GM03348 (cell line): ENCODE results near the gene MPG.

Experiments used
- DNase-seq: peaks from one replicate; pipeline ENCODE4 v3.0.0; 2012; ENCODE audit warnings: low spot score

Gene MPG

DNA sequence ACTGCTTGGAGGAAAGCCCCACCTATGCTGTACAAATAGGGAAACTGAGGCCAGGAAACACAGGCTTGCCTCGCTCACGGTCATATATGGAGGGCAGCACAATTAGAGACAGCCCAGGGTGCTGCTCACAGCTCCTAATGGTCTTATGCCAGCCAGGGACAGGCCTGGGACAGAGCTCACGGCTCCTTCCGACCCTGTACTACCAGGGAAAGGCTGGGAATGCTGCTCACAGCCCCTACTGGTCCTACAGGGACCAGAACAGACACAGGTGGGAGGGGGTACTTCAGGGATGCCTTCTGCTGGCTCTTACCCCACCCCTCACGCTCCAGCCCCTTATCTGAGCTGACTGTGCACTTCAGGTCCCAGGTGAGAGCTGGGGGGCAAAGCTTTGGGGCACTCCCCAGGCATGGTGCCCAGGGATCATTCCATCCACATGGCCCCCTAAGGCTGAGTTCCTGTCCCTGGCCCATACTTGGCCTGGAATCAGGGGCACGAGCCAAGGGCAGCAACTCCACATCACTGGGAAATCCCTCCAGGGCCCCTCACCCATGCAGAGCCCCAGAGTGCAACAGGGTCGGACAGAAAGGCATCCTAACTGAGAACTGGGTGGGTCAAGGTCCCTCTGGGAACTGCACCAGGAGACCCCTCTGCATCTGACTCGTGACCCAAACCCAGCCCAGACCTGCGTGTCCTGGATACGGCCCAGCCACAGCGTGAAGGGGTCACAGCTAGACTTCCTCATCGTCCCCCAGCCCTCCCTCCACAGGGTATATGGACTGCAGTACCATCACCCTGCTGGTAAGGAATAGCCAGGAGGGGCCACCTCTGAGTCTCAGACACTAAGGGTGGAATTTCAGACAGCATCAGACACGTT, 11.5 kb upstream of the MPG start:
- DNase-seq, result no peak

DNA sequence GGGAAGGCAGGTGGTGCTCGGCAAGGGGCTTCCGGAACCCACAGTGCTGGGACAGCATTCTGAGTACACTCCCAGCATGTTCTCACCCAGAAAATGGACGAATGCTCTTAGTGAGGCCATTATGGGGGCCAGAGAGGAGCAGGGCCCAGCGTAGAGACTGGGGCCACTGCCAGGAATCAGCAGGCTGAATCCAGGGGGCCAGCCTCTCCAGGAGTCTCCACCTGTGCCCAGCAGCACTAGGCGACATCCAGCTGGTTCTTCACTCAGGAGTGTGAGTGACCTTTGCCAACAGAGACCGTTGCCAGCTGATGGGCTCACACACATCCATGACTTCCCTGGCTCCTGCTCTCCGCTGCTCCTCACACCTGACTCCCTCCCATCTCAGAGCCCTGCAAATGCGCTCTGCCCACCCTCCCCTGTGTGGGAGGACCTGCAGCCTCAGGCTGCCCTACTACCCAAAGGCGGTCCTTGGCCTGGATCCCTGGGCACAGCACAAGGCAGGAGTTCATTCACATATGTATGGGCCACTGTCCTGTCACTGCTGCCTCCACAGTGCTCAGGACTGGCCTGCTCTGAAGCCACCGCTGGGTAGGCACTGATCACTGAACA, 10.7 kb upstream of the MPG start:
- DNase-seq, result no peak

DNA sequence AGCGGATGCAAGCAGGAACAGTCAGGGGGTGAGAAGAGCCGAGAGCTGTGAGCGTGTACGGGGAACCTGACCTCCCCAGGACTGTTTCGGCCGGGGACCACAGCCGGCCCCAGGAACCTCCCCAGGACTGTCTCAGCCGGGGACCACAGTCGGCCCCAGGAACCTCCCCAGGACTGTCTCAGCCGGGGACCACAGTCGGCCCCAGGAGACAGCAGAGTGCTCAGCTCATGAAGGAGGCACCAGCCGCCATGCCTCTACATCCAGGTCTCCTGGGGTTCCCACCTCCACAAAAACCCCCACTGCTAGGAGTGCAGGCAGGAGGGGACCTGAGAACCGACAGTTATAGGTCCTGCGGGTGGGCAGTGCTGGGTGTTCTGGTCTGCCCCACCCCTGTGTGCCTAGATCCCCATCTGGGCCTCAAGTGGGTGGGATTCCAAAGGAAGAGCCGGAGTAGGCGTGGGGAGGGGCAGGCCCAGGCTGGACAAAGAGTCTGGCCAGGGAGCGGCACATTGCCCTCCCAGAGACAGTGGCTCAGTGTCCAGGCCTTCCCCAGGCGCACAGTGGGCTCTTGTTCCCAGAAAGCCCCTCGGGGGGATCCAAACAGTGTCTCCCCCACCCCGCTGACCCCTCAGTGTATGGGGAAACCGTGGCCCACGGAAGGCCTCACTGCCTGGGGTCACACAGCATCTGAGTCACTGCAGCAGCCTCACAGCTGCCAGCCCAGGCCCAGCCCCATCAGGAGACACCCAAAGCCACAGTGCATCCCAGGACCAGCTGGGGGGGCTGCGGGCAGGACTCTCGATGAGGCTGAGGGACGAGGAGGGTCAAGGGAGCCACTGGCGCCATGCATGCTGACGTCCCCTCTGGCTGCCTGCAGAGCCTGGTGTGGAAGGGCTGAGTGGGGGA, 9.9 kb upstream of the MPG start:
- DNase-seq, result no peak

DNA sequence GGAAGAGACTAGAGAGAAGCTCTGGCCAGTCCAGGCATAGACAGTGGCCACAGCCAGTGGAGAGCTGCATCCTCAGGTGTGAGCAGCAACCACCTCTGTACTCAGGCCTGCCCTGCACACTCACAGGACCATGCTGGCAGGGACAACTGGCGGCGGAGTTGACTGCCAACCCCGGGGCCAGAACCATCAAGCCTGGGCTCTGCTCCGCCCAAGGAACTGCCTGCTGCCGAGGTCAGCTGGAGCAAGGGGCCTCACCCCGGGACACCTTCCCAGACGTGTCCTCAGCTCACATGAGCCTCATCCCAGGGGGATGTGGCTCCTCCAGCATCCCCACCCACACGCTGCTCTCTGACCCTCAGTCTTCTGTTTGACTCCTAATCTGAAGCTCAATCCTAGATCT, 8.8 kb upstream of the MPG start:
- no peak for DNase-seq

DNA sequence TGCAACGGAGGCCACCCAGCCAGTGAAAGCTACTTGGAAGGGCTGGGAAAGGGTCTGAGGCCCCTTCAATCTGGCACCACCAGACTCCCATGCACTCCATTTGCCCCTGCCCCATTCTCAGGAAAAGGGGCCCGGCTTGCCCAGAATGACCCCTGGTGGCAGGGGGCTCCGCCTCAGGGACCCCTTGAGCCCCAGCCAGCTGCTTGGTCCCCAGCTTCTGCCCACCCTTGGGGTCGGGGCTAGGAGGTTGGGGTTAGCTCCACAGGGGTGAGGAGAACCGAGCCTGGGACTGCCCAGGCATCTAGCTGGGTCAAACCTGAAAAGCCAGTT, 6.8 kb upstream of the MPG start:
- DNase-seq, result no peak

GRCh38 chr16:71540-72401, 6.3 kb upstream of the MPG start:
- peak; percentile 88 for DNase-seq

DNA sequence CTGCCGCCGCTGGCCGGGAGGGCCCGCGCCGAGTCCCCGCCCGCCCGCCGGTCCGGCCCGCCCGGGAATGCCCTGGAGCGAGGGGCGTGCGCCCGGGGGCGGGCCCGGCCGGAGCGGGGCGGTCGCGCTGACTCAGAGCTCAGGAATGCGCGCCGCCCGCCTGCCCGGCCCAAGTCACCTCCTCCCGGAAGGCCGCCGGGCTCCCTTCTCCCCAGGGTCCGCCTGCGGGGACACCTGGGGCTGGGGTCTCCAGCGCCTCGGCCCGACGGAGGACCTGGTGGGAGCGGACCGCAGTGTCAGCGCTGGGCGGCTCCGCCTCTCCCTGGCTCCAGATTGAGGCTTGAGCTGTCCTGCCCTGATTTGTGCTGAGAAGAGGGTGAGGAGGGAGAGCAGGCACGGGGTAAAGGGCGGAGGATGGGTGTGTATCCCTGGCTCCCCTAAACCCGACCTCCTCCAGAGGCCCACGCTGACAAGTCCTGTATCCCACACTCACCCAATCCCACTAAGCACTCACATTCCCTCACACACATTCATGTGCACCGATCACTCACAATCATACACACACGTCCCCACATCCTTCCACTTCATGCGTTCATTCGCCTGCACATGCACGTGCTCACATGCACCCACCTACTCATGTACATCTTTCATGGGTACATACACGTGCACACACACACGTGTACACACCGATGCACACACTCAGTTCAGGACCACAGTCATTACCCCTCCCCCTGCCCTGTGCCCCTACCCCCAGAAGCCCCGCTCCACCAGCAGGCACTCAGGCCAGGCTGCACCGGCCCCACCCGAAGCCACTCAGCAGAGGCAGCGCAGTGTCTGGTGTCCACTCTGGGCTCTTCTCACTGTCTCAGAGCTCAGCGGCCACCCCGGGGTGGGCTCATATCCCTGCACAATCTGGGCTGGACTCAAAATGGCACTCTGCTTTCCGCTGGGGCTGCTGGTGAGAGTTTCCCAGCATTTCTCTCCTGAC, 5.2 kb upstream of the MPG start, which contains the start of gene RHBDF1:
TSS of gene RHBDF1 (minus strand) at position 71 of the 988 bp plus-strand sequence. CDS start 7,616 bp downstream, outside the sequence.
- peak; percentile 95 for DNase-seq

- DNase-seq, result no peak
Observed at GRCh38 chr16:74051-74746, 3.8 kb upstream of the MPG start.

- DNase-seq, result no peak
Observed at GRCh38 chr16:74747-75334, 3.2 kb upstream of the MPG start.

DNA sequence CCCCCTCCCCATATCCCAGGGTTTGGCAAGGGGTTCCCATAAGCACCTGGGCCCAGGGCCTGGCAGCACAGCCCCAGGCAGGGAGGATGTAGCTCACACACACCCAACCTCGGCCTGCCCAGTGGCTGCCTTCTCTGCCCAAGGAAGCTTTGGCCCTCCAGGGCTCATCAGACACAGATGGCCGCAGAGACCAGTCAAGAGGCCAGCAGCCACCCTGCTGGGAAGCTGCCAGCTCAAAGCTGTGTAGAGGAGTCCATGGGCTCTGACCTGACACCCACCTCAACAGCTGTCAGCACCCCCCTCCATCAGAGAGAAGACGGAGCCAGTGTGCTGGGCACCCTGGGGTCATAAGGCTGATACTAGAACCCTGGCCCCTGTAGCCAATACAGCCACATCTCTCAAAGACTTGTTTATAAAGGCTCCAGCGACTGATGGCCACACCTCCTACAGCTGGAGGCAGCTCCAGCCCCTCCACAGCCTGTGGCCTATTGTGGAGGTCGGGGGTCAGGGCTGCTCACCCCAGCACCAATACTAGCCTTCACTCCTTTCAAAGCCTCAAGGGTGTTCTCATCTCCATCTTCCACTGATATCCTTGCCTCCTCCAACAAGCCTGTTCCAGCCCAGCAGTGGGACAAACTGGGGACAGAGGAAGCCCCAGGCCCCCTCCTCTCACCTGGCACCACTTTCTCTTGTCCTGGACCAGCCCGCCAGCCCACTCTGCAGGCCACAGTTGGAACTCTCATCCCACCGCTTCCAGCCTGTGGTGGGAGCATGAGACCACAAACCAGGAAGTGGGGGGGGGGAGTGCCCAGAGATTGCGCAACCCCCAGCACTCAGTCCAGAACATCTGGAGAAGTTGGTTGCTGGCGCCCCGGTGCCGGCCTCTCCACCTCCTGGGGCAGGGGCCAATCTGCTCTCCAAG, 2.2 kb upstream of the MPG start:
- DNase-seq, result peak; percentile 91

DNA sequence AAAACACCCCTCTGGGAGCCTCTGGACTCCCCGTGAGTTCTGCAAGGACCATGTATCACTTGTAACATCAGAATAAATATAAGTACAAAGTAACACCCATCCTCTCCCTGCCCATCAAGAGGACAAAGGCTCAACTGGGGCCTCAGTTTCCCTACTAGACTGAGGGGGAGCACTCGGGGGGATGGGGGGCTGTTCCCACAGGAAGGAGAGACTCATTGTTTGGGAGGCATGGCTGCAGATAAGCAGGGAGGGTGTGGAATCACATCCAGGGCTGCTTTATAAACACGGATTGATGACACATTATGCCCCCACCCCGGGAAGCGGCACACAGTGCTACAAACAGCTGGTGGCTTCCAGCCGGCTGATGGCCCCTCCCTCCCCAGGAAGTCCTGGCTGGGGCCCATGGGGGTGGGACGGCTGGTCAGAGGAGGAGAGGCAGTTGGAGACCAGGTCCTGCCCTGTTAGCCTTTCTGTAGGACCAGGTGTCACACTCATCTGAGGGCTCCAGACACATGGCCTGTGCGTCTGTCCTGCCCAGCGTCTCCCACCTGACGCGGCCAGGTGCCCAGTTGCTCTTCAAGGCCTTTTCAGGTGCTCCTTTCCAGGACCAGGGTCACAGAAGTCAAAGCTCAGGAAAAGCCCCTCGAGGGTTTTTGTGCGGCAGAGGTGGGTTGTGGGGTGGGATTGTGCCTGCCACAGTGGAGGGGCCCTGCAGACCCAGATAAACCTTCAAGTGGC, 1.3 kb upstream of the MPG start:
- peak; percentile 86 for DNase-seq

GRCh38 chr16:77273-77806, 685 bp upstream of the MPG start:
- peak; percentile 73 for DNase-seq

DNA sequence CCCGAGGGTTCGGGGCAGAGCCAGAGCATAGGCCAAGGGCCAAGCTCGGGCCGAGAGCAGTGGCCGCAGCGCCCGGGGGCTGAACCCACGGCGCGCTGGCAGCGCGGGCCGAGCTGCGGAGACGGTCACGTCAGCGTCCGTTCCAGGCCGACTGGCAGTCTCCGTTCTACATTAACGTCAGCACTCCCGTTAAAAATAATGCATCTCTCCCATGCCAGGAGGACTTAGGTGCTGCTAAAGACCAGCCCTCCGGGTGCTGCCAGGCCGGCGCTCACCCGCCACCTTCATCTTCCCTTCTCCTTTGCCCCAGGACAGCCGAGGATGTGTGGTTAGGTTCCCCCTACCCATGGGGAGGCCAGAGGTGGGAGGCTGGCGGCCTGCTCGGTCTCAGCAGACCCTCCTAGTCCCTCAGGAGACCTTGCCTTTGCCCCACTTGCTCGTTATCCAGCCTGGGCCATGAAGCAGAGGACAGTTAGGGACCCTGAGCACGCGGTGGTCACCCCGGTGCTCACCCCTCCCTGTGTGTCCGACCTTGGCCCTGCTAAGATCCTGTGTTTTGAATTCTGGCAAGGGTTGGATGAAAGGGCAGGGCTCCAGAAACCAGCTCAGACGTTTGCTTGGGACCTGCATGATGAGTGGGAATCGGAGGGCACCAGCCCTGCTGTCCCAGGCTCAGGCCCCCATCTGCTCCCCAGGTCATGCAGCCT, 572 bp downstream of the MPG start:
- DNase-seq, result peak; percentile 69

DNA sequence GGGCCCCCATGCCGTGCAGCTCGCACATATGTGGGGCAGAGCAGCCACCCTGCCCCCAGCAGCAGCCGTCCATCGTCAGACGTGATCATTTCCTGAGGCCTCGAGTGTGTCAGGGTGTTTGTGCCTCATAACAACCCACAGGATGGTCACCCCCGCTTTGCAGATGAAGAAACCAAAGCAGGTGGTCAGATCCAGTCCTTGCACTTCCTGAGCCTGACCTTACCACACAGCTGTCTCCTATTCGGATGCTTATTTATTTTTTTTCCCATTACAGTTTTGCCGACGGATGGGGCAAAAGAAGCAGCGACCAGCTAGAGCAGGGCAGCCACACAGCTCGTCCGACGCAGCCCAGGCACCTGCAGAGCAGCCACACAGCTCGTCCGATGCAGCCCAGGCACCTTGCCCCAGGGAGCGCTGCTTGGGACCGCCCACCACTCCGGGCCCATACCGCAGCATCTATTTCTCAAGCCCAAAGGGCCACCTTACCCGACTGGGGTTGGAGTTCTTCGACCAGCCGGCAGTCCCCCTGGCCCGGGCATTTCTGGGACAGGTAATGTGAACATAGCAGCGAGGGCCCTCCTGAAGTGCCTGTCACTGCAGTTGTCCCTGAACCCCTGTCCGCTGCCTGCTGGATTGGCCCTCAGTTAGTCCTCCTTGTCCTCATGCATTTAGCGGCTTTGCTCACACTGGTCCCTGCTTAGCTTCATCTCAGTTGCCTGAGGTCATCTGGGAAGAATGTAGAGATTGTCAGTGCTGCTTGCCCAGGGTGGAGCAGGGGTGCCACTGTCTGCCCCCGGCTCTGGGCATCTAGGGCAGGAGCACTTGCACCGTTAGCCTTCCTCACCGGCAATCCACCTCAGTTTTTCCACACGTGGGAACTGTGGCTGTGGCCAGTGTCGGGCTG, 1.4 kb downstream of the MPG start:
- no peak for DNase-seq

DNA sequence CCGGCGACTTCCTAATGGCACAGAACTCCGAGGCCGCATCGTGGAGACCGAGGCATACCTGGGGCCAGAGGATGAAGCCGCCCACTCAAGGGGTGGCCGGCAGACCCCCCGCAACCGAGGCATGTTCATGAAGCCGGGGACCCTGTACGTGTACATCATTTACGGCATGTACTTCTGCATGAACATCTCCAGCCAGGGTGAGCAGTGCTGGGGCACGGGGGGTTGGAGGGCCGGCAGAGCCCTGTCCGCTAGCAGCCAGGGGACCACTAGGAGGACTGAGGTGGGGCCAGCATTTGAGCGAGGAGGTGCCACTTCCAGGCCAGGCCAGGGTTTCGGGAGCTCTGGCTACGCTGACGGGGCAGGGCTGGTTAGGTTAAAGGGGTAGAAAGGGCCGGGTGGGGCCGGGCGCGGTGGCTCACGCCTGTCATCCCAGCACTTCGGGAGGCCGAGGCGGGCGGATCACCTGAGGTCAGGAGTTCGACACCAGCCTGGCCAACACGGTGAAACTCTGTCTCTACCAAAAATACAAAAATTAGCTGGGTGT, 5.1 kb downstream of the MPG start:
- DNase-seq, result no peak
